T-helper 22 cell (primary cell): ENCODE measurements around the gene RGS3.

Experiments
- DNase-seq: peaks from one replicate; pipeline ENCODE4 v3.0.0-alpha.2; 2020; ENCODE audit warnings: low read depth

Gene RGS3

GRCh38 chr9:113511856-113512761 is 48.6 kb downstream of the RGS3 start:
- DNase-seq = peak; percentile 60

GRCh38 chr9:113513111-113513510 is 49.6 kb downstream of the RGS3 start:
- DNase-seq = no peak

GRCh38 chr9:113513536-113513935 is 50.0 kb downstream of the RGS3 start:
- no peak for DNase-seq

GRCh38 chr9:113514061-113514460 is 50.5 kb downstream of the RGS3 start:
- no peak for DNase-seq

GRCh38 chr9:113514748-113515147 is 51.2 kb downstream of the RGS3 start:
- DNase-seq = no peak

- no peak for DNase-seq
Measured at GRCh38 chr9:113515862-113516261, 52.3 kb downstream of the RGS3 start.

- peak; percentile 21 for DNase-seq
Measured at GRCh38 chr9:113516840-113517577, 53.5 kb downstream of the RGS3 start.

GRCh38 chr9:113519426-113520108 is 56.0 kb downstream of the RGS3 start:
- no peak for DNase-seq

GRCh38 chr9:113520109-113520642 is 56.6 kb downstream of the RGS3 start:
- DNase-seq = peak; percentile 61

- DNase-seq = no peak
Measured at GRCh38 chr9:113521693-113522255, 58.2 kb downstream of the RGS3 start.

- no peak for DNase-seq
Measured at GRCh38 chr9:113522419-113522818, 58.9 kb downstream of the RGS3 start.

GRCh38 chr9:113522858-113523257 is 59.3 kb downstream of the RGS3 start:
- no peak for DNase-seq

- DNase-seq = peak; percentile 23
Measured at GRCh38 chr9:113523421-113524141, 60.1 kb downstream of the RGS3 start.

- DNase-seq = no peak
Measured at GRCh38 chr9:113524468-113524867, 60.9 kb downstream of the RGS3 start.

- no peak for DNase-seq
Measured at GRCh38 chr9:113525205-113525604, 61.7 kb downstream of the RGS3 start.

- no peak for DNase-seq
Measured at GRCh38 chr9:113525831-113526230, 62.3 kb downstream of the RGS3 start.

GRCh38 chr9:113526231-113526746 is 62.8 kb downstream of the RGS3 start:
- no peak for DNase-seq

- DNase-seq = no peak
Measured at GRCh38 chr9:113526841-113527240, 63.3 kb downstream of the RGS3 start.

GRCh38 chr9:113528088-113528487 is 64.6 kb downstream of the RGS3 start:
- no peak for DNase-seq

- DNase-seq = no peak
Measured at GRCh38 chr9:113528811-113529210, 65.3 kb downstream of the RGS3 start.
